Thyroid gland (tissue), 4 donors: ENCODE results near the gene PHACTR4. TPM values are rescaled to one million over a fixed set of nuclear protein-coding genes. Genes with fewer than 3 reads are reported as not detected.
A peak's percentile ranks its signal among the peaks of the same experiment; 100 is the strongest.
"Not testable (repeated sequence)": the region's sequence is repeated elsewhere in the genome, so short reads cannot be mapped to it uniquely, and the experiment has no call there.

Experiments
- DNase-seq, 2 donors: peaks; one replicate each; pipeline ENCODE4 v3.0.0-alpha.2; 2019
- H3K27ac ChIP-seq, 3 donors: fragments of 200-600 bp; sonication (generic); 1 replicate in 2 of 3; 2 replicates in 1 of 3; pipeline ENCODE4 v1.5.1; 2016 to 2019; ENCODE audit warnings: mild to moderate bottlenecking in 1 of 3, moderate library complexity in 1 of 3
- H3K27me3 ChIP-seq: fragments of 200-600 bp; sonication (generic); one replicate; pipeline ENCODE4 v1.5.1; 2019
- H3K36me3 ChIP-seq, 2 donors: fragments of 200-600 bp; sonication (generic); one replicate each; pipeline ENCODE4 v1.5.1; 2016 to 2019
- H3K4me1 ChIP-seq, 2 donors: fragments of 200-600 bp; sonication (generic); one replicate each; pipeline ENCODE4 v1.5.1; 2017 to 2019
- H3K4me3 ChIP-seq, 3 donors: fragments of 200-600 bp; sonication (generic); replicated peaks in 1 of 3; 1 replicate in 2 of 3; 2 replicates in 1 of 3; pipeline ENCODE4 v1.5.1; 2016; ENCODE audit warnings: mild to moderate bottlenecking in 1 of 3
- H3K9me3 ChIP-seq: fragments of 200-600 bp; sonication (generic); one replicate; pipeline ENCODE4 v1.5.1; 2017
- CTCF ChIP-seq, 6 experiments: fragments of 200-600 bp in 3 of 6; fragments of 450-650 bp in 3 of 6; sonication (generic) in 3 of 6; IDR thresholded peaks; one replicate each; pipeline ENCODE4 v1.5.1; 2016 to 2019; ENCODE audit warnings: antibody characterized with exemption in 6 of 6, mild to moderate bottlenecking in 2 of 6, inconsistent platforms in 1 of 6, moderate library complexity in 1 of 6
- POLR2A ChIP-seq, 2 donors: fragments of 450-650 bp; IDR thresholded peaks; one replicate each; pipeline ENCODE4 v1.6.1; 2017; ENCODE audit warnings: antibody characterized with exemption in 2 of 2, mild to moderate bottlenecking in 2 of 2, moderate library complexity in 1 of 2
- WGBS, 2 donors: methylation state at CpG; one replicate each; pipeline ENCODE4 v1.1.5; 2017; 5-methylcytosine and 5-hydroxymethylcytosine counted together
- intact Hi-C: fragments of 100-400 bp; cut with DNase I; formaldehyde crosslinking; loops from one replicate; pipeline ENCODE4 v1.15.1; 2023
- total RNA-seq, 4 donors: library from RNA; depleted of rRNA; stranded (reverse); fragments of >200 nt; gene quantifications; one replicate each; pipeline ENCODE4 v1.2.3, GENCODE V29; 2016

The PHACTR4 gene
- total RNA-seq, 4 donors from 2014 or later, result 25.9 to 31.2 (median 27.8) TPM

- 97 to 100% methylated on average over 2 of the region's 2 CpGs for WGBS, 2 donors
- Histone ChIP-seq H3K9me3 (no peaks in the 10 kb centered on the region), H3K4me1 (peaks cover 48 to 49% of the 10 kb centered on the region in 2 donors), H3K27ac (peak overlapping the region in 2 of 3 donors; percentile 46 to 80), H3K36me3 (peaks cover 27 to 54% of the 10 kb centered on the region in 2 donors), H3K4me3 (peak overlapping the region in 1 of 3 donors; percentile 2), H3K27me3 (no peaks in the 10 kb centered on the region)
- no peak for TF ChIP-seq POLR2A (IDR thresholded peaks at IDR 0.05)
- no peak for TF ChIP-seq CTCF (IDR thresholded peaks at IDR 0.05)
- no peak for DNase-seq
- intact Hi-C loops, result no loop called here
Observed at GRCh38 chr1:28510970-28511440, 141.5 kb downstream of the PHACTR4 start.

- no peak for DNase-seq
- peaks cover 44 to 49% of the 10 kb centered on the region in 2 donors for H3K4me1 ChIP-seq
- 88 to 93% methylated on average over 7 of the region's 7 CpGs for WGBS, 2 donors
- peak overlapping the region in 1 of 3 donors; percentile 13 for H3K27ac ChIP-seq
- no peaks in the 10 kb centered on the region for H3K27me3 ChIP-seq
- no peak for TF ChIP-seq CTCF (IDR thresholded peaks at IDR 0.05)
- no peak for TF ChIP-seq POLR2A (IDR thresholded peaks at IDR 0.05)
- peaks cover 27 to 54% of the 10 kb centered on the region in 2 donors for H3K36me3 ChIP-seq
- no peaks in the 10 kb centered on the region for H3K9me3 ChIP-seq
- intact Hi-C loops, result no loop called here
- H3K4me3 ChIP-seq, result no peak overlapping the region
Observed at GRCh38 chr1:28512058-28512611, 142.6 kb downstream of the PHACTR4 start.

GRCh38 chr1:28514445-28514933 lies 144.9 kb downstream of the PHACTR4 start:
- 94 to 95% methylated on average over 13 of the region's 13 CpGs for WGBS, 2 donors
- H3K4me1 ChIP-seq, result peaks cover 30 to 40% of the 10 kb centered on the region in 2 donors
- H3K27ac ChIP-seq, H3K27me3 ChIP-seq, intact Hi-C loops, DNase-seq, H3K4me3 ChIP-seq, H3K9me3 ChIP-seq: not testable (repeated sequence)
- peaks cover 27 to 50% of the 10 kb centered on the region in 2 donors for H3K36me3 ChIP-seq

- intact Hi-C loops, result loop anchor here (5.0 kb wide), 2 partner anchors 86 to 109 kb away; no protein-coding TSS in a partner anchor
- Histone ChIP-seq H3K9me3 (no peaks in the 10 kb centered on the region), H3K4me1 (peaks cover 14 to 21% of the 10 kb centered on the region in 2 donors), H3K27ac (no peak overlapping the region), H3K27me3 (no peaks in the 10 kb centered on the region), H3K36me3 (peaks cover 11 to 30% of the 10 kb centered on the region in 2 donors), H3K4me3 (no peak overlapping the region)
- DNase-seq, result no peak
- no peak for TF ChIP-seq CTCF (IDR thresholded peaks at IDR 0.05)
- no peak for TF ChIP-seq POLR2A (IDR thresholded peaks at IDR 0.05)
- WGBS, 2 donors, result 88 to 94% methylated on average over 1 of the region's 1 CpG
Observed at GRCh38 chr1:28516518-28516956, 147.0 kb downstream of the PHACTR4 start.

- Histone ChIP-seq H3K36me3 (peaks cover 6 to 22% of the 10 kb centered on the region in 2 donors), H3K4me1 (peaks cover 7 to 12% of the 10 kb centered on the region in 2 donors), H3K27me3 (no peaks in the 10 kb centered on the region), H3K4me3 (peak overlapping the region in 1 of 3 donors; percentile 51), H3K27ac (peak overlapping the region in 2 of 3 donors; percentile 29 to 77), H3K9me3 (no peaks in the 10 kb centered on the region)
- TF ChIP-seq CTCF (IDR thresholded peaks at IDR 0.05), result no peak
- TF ChIP-seq POLR2A (IDR thresholded peaks at IDR 0.05), result no peak
- DNase-seq, result no peak
- 16 to 17% methylated on average over 7 of the region's 7 CpGs for WGBS, 2 donors
- intact Hi-C loops, result loop anchor here (5.0 kb wide), 2 partner anchors 85 to 110 kb away; no protein-coding TSS in a partner anchor
Observed at GRCh38 chr1:28517649-28517999, 148.1 kb downstream of the PHACTR4 start.
